Fibroblast of the aortic adventitia (primary cell): Measurements from ENCODE around the gene PGA3. TPM values are rescaled to one million over a fixed set of nuclear protein-coding genes. Genes with fewer than 3 reads are reported as not detected.
"Not testable (repeated sequence)": the region's sequence is repeated elsewhere in the genome, so short reads cannot be mapped to it uniquely, and the experiment has no call there.

Source experiments
- DNase-seq: peaks from one replicate; pipeline ENCODE4 v3.0.0-alpha.2; 2010; ENCODE audit warnings: low read depth
- H3K4me3 ChIP-seq: 2 replicates; pipeline ENCODE4 v1.5.1; 2011; ENCODE audit warnings: low read depth, mild to moderate bottlenecking, control low read depth, low read length, moderate library complexity
- total RNA-seq: library from RNA; depleted of rRNA; stranded (reverse); fragments of >200 nt; gene quantifications from 2 replicates; pipeline ENCODE4 v1.2.3, GENCODE V29; 2012; ENCODE audit warnings: low replicate concordance

PGA3 gene
- total RNA-seq, 1 donor = 0.18 TPM

DNA sequence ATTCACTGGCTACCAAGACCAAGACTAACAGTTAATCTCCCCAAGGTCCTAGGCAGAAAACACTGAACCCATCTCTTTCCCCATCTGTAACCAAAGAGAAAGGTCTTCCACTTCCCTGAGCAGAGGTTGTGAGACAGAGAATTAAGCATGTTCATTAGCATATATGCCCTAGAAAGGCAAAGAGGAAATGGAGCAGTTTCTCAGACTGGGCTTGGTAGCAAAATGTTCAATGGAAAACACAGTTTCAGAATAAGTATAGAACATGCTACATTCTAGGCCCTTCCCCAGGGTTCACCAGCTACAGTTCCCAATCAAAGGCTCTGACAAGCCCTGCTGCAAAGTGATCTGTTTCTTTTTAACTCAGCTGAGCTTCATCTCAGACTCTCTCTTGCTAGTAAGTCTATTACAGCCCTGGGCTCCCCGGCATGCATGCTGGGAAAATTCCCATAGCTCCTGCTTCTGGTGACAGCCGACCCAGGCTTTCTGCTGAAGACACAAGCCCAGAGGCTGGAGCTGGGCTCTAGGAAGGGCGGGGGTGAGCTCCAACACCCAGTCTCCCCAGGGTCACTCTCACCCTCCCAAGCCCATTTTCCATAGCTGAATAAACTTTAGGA, 10.5 kb downstream of the PGA3 start:
- DNase-seq, H3K4me3 ChIP-seq: not testable (repeated sequence)

- not testable (repeated sequence) for DNase-seq, H3K4me3 ChIP-seq
Measured at GRCh38 chr11:61218306-61218705, 15.0 kb downstream of the PGA3 start.

DNA sequence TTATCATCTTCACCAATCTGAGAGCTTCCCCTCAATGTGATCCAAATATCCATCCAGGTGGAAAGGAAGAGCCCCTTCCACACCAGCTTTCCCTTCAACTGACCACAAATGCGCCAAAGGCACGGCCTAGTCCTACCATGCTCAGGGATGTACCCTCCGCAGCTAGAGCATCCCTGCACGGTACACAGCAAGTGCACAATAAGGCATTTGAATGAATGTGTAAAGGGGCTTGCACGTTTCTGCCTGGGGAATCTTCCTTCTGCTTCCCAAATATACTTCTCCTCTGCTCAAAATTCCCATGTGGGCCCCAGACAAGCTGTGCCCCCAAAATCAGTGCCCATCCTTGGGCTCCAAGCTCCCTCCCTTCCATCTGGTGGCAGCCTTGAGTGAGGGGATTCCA, 15.7 kb downstream of the PGA3 start:
- DNase-seq = not testable (repeated sequence)

GRCh38 chr11:61222047-61222446, 18.7 kb downstream of the PGA3 start, which contains the start of gene PGA4:
Gene PGA4, plus strand, starts transcription at chr11:61222347. Its CDS starts 54 bp downstream, at chr11:61222401.
- not testable (repeated sequence) for DNase-seq

More for the DNA sequence above, 15.7 kb downstream of the PGA3 start:
- H3K4me3 ChIP-seq = not testable (repeated sequence)

GRCh38 chr11:61222692-61223091, 19.4 kb downstream of the PGA3 start:
- DNase-seq, H3K4me3 ChIP-seq: not testable (repeated sequence)

More at GRCh38 chr11:61222047-61222446, 18.7 kb downstream of the PGA3 start, which contains the start of gene PGA4:
- H3K4me3 ChIP-seq = not testable (repeated sequence)

- H3K4me3 ChIP-seq = not testable (repeated sequence)
Measured at GRCh38 chr11:61226457-61227137, 23.3 kb downstream of the PGA3 start.

DNA sequence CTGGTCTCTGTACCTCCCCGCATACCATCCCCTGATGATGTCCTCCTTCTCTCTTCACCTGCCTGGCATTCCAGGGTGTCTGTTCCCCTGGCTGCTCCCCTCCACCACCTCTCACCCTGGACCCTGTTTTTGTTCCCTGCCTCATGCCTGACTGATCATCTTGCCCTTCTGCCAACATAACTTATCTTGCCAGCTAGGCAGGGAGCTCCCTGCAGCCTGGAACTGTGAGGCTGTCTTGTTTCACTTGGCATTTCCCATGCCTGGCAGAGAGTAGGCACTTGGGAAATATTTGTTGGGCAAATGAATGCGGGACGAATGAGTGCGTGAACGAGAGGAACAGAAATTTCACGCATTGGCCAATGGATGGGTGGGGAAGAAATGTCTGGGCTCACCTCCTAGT, 26.1 kb downstream of the PGA3 start:
- DNase-seq, H3K4me3 ChIP-seq: not testable (repeated sequence)

More at GRCh38 chr11:61226457-61227137, 23.3 kb downstream of the PGA3 start:
- DNase-seq = not testable (repeated sequence)

- H3K4me3 ChIP-seq, DNase-seq: not testable (repeated sequence)
Measured at GRCh38 chr11:61231033-61231432, 27.7 kb downstream of the PGA3 start.

DNA sequence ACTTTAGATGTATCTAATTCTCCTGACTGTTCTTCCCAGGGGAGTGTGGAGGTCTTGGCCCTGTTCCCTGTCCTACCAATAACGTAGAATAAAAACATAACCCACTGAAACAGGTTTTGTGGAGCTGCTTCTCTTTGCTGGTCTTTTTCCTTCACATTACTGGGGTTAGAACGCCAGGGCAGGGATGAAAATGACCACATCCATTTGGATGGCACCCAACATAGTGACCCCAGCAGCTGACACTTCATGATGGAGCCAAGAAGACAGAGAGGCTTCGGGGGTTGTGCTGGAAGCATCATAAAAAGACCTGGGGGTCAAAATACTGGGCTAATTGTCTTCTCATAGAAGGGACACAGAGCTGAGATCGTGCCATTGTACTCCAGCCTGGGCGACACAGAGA, 28.3 kb downstream of the PGA3 start:
- DNase-seq, H3K4me3 ChIP-seq: not testable (repeated sequence)

DNA sequence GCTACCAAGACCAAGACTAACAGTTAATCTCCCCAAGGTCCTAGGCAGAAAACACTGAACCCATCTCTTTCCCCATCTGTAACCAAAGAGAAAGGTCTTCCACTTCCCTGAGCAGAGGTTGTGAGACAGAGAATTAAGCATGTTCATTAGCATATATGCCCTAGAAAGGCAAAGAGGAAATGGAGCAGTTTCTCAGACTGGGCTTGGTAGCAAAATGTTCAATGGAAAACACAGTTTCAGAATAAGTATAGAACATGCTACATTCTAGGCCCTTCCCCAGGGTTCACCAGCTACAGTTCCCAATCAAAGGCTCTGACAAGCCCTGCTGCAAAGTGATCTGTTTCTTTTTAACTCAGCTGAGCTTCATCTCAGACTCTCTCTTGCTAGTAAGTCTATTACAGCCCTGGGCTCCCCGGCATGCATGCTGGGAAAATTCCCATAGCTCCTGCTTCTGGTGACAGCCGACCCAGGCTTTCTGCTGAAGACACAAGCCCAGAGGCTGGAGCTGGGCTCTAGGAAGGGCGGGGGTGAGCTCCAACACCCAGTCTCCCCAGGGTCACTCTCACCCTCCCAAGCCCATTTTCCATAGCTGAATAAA, 29.3 kb downstream of the PGA3 start:
- not testable (repeated sequence) for DNase-seq

DNA sequence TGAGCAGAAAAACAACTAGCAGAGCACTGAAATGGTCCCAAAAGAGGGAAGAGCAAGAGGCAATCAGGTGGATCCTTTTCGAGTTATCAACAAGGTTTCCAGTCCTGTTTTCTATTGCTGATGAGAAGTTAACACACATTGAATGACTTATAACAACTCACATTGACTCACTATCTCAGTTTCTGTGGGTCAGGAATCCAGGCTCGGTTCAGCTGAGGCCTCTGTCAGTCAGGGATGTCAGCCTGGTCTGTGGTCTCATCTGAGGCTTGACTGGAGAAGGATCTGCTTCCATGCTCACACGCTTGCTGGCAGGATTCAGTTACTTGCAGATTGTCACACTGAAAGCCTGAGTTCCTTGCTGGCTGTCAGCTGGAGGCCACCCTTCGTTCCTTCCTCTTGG, 33.8 kb downstream of the PGA3 start:
- not testable (repeated sequence) for DNase-seq, H3K4me3 ChIP-seq

More for the DNA sequence above, 29.3 kb downstream of the PGA3 start:
- H3K4me3 ChIP-seq = not testable (repeated sequence)

DNA sequence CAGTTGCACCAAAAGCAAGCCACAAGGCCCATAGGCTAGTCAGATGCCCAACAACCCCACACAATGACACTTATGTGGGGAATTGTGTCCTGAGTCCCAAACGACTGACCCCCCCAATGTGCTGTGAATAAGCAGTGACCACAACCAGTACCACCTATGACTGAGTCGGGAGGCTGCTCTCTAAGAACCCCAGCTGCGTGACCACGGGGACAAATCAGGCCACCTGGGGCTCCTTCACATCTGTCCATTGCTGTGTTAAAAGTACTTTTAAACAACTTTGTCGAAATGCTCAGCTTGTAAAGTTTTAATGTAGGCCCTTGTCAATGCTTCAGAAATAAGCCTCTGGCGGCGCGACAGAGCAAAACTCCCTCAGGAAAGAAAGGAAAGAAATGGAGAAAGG, 37.0 kb downstream of the PGA3 start:
- not testable (repeated sequence) for H3K4me3 ChIP-seq, DNase-seq

GRCh38 chr11:61240875-61241274, 37.6 kb downstream of the PGA3 start, which contains the start of gene PGA5:
Gene PGA5, plus strand, starts transcription at chr11:61241175. Its CDS starts 52 bp downstream, at chr11:61241227.
- not testable (repeated sequence) for DNase-seq, H3K4me3 ChIP-seq

DNA sequence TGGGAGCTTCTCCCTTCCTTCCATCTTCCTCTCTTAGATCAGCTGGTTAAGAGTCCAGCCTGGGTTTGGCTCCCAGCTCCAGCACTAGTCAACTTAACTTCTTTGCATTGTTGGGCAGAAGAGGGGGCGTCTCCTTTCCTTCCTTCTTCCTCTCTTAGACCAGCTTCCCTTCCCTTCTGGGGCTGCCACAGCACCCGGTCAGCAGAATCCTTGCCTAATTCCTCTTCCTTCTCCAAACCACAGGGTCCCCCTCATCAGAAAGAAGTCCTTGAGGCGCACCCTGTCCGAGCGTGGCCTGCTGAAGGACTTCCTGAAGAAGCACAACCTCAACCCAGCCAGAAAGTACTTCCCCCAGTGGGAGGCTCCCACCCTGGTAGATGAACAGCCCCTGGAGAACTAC, 38.2 kb downstream of the PGA3 start:
- not testable (repeated sequence) for H3K4me3 ChIP-seq, DNase-seq

DNA sequence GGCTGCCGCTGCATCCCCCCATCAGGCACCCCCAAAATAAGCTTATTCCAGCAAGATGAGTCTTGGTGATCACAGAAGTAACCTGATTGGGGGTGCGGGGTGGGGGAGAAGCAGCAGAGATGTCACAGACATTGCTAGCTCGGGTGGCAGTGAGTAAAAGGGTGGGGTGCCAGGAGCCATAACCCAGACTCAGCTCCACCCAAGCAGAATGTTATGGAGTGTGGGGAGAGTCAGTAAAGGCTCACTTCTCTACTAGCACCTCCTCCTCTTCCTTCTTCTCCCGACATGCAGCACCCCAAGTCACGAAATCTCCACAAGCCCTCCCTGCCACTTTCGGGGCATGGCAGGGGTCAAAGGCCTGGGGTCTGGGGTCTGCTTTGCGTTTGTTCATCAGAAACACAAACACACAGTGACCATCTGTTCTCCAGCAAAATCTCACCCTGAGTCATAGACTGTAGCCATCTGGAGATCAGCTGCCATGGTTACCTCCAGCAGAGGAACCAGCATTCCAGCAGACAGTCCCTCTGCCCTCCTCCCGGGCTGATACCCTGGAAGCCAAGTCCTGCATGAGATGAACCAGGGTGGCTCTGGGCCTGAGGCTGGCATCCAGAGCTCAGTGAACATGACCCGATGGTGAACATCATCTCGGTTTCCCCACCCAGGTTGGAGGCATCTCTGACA, 42.1 kb downstream of the PGA3 start:
- DNase-seq, H3K4me3 ChIP-seq: not testable (repeated sequence)

GRCh38 chr11:61248071-61248470, 44.8 kb downstream of the PGA3 start:
- DNase-seq, H3K4me3 ChIP-seq: not testable (repeated sequence)

DNA sequence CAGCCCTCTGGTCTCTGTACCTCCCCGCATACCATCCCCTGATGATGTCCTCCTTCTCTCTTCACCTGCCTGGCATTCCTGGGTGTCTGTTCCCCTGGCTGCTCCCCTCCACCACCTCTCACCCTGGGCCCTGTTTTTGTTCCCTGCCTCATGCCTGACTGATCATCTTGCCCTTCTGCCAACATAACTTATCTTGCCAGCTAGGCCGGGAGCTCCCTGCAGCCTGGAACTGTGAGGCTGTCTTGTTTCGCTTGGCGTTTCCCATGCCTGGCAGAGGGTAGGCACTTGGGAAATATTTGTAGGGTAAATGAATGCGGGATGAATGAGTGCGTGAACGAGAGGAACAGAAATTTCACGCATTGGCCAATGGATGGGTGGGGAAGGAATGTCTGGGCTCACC, 45.9 kb downstream of the PGA3 start:
- not testable (repeated sequence) for H3K4me3 ChIP-seq, DNase-seq

DNA sequence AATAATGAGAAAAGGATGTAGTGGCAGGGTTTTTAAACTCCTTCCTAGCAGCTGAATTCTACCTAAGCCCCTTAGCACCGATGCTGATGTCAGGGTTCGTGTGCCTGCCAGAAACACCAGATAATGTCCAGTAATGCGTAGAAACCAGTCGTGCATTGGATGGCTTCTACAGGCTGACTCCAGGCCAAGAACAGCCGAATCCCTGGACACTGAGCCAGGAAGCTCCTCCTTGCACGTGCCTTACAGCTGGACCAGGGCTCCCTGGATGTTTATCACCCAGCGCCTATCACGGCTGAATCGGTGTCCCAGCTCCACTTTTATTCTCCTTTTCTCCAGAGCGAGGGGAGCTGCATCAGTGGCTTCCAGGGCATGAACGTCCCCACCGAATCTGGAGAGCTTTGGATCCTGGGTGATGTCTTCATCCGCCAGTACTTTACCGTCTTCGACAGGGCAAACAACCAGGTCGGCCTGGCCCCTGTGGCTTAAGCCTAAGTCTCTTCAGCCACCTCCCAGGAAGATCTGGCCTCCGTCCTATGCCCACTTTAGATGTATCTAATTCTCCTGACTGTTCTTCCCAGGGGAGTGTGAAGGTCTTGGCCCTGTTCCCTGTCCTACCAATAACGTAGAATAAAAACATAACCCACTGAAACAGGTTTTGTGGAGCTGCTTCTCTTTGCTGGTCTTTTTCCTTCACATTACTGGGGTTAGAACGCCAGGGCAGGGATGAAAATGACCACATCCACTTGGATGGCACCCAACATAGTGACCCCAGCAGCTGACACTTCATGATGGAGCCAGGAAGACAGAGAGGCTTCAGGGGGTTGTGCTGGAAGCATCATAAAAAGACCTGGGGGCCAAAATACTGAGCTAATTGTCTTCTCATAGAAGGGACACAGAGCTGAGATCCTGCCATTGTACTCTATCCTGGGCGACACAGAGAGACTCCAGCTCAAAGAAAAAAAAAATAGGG, 47.8 kb downstream of the PGA3 start:
- DNase-seq = peak; percentile 73
- H3K4me3 ChIP-seq = not testable (repeated sequence)
